GM19328 (cell line): ENCODE data around the gene CABP4.

ENCODE experiments used
- ATAC-seq: cut with Tn5 transposase; IDR thresholded peaks from one replicate; pipeline ENCODE4 v1.9.1; 2021; ENCODE audit warnings: mild to moderate bottlenecking, moderate library complexity; ENCODE audit not compliant: unreplicated experiment

Gene CABP4

DNA sequence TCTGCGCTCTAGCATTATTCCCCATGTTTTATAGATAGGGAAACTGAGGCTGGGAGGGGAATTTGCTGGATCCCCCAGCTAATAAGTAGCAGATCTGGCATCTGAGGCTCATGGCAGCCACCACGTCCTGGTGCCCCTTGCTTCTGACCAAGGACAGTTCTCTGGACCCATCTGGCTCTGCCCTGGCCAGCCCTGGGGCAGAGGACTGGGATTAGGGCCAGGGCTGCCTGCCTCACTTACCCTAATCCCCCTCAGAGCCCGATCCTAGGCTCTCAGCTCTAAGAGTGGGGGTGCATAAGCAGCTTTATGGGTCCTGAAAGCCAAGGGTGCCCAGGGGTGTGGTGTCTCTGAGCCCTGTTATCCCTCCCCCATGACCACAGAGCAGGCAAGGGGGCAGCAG is at the start of gene CABP4:
CABP4 (plus strand) TSS at position 301 of the 400 bp plus-strand sequence; CDS start at position 371, 70 bp downstream.
- no peak for ATAC-seq

DNA sequence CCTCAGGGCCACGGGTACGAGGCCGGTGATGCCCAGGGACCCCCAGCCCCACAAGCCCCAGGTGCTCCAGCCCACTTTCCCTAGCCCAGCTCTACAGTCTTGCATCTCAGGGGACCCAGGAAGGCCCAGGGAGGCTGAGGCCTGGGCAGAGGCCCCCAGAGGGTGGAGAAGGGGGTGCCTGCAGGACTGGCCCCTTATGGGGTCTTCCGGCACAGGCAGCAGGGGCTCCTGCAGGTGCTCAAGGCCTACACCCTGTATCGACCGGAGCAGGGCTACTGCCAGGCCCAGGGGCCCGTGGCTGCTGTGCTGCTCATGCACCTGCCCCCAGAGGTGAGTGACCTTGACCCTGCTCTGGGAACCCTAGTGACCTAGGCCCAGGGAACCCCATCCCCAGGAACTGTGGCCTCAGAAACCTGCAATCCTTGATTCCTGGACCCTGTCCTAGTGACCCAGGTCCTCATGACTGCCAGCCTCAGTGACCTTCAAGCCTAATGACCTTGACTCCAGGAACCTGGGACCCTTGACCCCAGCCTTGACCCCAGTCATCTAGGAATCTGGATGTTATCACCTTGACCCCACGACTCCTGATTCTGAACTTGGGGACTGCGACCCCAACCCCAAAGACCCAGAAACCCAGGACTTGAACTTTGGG is 49.3 kb upstream of the CABP4 start:
- no peak for ATAC-seq

DNA sequence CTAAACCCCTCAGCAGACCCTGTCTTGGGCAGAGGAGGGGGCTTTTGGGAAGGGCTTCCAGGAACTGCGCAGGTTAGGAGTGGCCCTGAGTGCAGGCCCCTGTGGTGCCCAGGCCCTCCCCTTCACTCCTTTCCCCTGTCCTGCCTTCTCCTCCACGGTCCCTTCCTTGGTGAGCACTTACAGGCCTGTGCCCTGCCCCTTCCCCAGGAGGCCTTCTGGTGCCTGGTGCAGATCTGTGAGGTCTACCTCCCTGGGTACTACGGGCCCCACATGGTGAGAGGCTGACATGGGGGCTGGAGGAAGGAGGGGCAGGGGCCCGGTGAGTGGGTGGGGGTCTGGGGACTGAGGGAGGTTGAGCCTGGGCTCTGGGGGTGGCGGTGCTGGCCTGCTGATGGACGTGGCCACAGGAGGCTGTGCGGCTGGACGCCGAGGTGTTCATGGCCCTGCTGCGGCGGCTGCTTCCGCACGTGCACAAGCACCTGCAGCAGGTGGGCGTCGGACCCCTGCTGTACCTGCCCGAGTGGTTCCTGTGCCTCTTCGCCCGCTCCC is 48.7 kb upstream of the CABP4 start:
- ATAC-seq: no peak

DNA sequence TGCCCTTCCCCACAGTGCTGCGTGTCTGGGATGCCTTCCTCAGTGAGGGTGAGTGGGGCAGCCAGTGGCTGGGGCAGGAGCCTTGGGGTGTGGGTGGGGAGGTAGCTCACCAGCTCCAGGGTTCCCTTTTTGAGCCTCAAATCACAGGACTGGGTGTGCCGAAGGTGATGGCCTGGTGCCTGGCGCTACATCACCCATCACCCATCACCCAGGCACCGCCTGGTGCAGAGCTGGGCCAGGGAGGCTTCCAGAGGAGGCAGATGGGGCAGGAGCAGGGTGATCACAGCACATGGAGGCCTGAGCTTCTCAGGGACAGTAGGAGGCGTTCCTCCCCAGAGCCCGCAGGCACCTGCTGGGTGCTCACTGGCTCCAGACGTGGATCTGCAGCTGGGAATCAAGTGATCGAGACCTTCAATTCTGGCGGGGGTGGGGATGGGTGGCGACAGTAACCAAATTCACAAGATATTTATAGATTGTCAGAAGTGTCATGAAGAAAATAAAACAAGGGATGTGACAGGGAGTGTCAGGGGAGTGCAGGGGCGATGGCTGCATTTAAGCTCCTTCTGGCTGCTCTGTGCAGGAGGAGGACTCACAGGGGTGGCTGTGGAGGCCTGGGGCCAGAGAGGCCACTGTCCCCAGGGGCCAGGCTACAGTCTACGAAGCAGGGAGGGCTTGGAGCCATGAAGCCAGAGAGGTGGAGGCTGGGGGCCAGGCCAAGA is 48.0 kb upstream of the CABP4 start:
- ATAC-seq: no peak

DNA sequence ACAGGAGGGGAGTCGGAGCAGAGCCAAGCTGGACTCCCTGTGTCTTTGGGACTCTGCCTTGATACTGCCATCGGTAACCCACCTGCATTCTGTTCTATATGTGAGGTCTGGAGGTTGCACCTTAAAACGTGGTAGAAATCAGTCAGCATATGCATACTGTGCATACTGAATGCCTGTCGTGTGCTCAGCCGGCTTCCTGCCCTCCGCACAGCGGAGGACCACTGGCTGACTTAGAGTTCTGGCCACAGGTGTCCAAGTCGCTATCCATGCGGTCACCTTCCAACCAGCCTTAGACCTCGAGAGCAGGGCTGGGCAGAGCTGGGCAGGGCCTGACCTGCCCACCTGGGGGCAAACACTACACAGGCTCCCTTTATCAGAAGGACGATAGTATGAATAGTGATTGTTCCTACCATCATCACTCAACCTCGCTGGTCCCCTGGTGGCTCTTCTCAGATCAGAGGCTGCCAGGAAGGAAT is 47.4 kb upstream of the CABP4 start:
- ATAC-seq: no peak

DNA sequence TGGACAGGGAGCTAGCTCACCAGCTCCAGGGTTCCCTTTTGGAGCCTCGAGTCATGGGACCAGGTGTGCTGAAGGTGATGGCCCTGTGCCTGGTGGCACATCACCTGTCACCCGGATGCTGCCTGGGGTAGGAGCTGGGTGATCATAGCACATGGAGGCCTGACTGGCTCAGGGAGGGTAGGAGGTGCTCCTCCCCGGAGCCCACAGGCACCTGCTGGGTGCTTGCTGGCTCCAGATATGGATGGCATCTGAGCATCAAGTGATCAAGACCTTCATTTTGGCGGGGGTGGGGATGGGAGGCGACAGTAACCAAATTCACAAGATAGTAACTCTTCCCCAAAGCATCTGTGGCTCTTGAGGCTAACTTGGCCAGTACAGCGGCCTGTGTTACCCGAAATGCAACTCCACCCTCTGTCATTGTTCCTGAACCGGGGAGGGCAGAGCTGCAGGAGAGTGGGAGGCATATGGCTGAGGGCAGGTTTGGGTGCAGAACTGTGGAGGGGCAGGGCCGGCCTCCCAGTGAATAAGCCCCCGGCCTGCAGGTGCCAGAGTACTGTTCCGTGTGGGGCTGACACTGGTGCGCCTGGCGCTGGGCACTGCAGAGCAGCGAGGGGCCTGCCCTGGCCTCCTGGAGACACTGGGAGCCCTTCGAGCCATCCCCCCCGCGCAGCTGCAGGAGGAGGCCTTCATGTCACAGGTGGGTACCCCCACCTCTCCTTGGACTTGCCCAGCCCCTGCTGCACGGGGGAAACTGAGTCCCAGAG is 46.5 kb upstream of the CABP4 start:
- ATAC-seq: no peak

DNA sequence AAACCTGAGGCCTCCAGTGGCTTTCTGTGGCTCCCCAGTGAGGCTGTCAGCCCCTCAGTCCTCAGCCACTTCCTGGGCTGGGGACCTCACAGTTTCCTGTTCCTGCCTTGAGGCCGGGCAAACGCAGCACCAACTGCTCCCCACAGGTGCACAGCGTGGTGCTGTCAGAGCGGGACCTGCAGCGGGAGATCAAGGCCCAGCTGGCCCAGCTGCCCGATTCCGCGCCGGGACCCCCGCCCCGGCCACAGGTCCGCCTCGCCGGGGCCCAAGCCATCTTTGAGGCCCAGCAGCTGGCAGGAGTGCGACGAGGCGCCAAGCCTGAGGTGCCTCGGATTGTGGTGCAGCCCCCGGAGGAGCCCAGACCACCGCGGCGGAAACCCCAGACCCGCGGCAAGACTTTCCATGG is 45.9 kb upstream of the CABP4 start:
- no peak for ATAC-seq

DNA sequence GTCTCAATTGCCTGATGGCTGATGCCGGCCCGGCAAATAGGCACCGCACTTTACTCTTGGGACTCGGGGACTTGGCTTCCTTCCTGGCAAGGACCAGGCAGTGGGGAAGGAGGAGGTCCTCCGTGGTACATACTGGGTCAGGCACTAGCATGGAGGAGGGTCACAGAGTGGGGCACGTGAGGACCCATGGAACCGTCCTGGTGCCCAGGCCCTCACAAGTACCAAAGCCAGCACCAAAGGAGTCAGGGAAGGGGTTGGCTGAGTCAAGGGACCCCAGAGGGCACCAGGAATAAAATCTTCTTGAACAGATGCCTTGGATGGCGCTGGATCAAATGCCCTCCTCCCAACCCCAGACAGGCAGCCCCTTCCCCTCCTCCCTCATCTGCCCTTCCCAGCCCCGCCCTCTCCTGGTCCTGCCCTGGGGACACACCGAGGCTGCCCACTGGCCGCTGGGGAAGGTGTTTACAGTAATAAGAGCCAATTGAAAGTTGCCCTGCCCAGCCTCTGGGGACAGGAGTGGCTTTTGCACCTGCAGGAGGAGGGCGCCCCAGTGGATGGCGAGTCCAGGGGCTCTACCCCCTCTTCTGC is 45.3 kb upstream of the CABP4 start:
- no peak for ATAC-seq

DNA sequence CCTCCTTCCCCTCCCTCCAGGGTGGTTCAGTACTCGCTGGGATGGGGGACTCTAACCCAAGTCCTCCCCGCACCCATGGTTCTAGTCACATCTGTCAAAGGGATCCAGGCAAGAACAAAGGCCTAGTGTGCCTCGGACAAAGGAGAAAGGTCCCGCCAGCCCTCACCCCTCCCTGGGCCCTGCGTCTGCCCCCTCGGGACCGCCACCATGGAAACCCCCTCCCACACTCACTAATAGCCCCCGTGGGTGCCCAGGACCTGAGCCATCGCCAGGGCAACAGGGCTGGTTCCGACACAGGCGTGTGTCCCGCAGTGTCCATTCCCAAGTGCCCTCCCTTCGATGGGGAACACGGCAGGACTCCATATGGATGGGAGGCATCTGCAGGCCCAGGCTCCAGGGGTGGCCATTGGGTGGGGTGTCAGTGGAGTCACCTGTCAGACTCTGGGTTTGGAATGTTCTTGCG is 44.8 kb upstream of the CABP4 start:
- ATAC-seq: no peak

DNA sequence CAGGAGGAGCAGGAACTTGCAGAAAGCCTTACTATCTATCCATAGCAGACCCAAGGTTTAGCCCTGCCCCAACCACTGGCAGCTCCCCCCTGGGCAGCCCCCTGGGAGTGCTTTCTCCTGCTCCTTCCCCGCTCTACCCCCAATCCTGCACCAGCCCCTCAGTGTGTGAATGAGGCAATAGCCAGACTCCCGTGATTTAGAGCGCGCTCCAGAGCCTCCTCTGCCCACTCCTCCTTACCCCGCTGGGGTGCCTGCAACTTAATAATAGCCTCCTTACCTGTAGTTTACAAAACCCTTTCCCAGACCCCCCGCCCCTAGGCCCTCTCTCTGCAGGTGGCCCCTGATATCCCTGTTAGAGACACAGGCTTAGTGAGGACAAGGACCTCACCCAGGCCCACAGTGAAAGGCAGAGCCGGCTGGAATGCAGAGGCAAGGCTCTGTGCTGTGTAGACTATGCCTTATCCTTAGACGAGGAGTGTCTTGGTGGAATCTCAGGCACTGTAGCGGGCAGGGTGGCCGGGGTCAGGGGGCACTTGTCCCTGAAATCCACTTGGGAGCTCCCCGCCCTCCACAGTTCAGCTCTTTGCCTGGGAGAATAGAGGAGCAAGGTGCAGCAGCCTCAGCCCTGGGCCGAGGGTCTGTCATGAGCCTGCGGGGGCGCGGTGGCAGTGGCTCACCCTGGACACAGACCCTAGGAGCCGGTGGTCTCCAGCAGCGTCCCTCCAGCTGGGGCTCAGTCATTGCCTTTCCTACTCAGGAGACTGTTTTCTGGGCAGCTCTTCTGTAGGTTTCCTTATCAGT is 44.0 kb upstream of the CABP4 start:
- no peak for ATAC-seq

DNA sequence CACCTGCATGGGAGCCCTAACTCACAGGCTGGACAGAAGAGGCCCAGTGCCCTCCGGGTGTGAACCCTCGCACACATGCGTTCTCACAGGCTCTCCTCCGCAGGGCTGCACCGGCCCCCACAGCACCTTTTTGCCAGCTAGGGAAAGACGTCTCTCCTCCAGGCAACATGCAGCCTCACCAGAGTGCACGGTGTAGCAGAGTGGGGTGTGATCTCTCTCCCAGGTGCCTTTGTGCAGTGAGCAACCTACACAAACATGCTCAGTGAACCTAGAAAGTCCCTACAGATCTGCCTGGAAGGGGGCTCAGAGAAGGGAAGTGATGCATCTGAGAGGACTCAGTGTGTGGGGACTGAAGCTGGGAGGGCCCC is 43.4 kb upstream of the CABP4 start:
- ATAC-seq: no peak

DNA sequence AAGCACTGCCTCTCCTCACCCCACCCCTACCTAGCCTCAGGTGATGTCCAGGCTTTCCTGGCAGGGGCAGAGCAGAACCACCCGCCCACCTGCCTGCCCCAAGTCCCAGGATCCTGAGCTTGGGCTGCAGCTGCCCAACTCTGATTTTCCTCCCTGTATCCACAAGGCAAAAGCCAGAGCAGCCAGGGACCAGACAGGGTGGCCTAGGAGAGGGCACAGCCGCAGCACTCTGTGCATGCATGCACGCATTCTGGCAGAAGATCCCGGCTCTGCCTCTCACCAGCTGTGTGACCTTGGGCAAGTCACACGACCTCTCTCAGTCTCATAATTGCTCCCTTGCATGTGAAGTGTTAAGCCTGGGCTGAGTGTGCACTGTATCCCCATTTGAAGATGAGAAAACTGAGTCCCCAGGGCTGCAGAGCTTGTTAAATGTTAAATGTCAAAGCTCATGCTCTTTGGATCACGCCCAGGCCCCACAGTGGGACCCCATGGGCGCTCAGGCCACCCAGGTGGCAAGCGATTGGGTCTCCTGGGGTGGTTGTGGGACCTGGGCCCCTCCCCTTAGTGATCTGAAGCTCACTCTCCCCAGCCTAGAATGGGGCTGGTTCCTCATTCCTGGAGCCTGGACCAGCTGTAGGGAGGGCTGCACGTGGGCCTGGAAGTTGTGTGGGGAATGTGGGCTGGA is 42.5 kb upstream of the CABP4 start:
- no peak for ATAC-seq

DNA sequence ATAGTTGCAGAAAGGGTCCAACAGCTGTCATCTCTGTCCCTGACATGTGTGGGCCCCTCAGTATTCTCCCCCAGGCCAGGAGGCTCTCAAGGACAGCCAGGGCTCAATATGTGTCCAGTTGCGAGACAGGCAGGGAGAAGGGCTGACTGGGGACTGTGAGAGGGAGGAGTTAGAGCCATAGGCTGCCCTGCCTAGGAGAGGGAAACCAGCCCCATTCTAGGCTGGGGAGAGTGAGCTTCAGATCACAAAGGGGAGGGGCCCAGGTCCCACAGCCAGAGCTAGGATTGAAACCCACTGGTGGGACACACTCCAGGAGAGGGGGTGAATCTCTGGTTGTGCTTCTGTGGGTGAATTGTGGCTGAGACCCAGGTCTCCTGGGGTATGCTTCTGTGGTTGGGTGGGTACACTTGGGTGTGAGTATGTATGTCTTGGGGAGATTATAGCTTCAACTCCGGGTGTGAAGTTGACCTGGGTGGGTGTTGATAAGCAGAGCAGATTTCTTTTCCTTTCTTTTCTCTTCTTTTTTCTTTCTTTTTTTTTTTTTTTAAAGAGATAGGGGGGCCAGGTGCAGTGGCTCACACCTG is 41.8 kb upstream of the CABP4 start:
- ATAC-seq: no peak

DNA sequence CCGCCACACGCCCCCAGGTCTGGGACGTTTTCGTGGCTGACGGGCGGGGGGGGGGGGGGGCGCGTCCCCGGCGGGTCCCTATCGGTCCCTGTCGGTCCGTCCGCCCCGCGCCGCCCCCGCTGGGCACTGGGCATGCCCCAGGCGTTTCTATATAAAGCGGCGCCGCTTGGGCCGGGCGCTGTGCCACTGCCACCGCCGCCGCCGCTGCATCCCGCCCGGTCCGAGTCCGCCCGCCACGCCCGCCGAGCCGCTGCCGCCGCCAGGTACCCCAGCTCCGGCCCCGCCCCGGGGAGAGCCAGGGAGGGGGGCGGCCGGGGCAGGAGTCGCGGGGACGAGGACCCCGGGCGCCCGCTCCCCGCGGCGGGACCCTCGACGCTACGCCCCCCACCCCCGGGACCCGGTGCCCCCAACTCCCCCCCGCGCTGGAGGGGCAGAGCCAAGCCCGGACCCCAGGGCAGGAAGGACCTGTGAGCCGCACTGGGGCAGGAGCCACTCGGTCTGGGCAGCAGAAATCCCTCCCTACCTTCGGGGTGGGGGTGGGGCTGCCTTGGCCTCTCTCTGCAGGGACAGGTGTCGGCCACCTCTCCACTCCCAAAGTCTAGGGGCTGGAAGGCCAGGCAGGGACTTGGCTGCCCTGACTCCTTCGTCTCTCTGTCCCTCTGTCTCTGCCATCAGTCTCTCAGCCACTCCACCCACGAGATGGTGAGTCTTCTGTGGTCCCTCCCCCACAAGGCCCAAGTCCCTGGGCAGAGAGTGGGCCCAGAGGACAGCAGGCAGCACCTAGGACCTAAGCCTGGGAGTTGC is 39.5 kb upstream of the CABP4 start, which contains the start of gene CARNS1:
CARNS1 (plus strand) TSS at position 178 of the 804 bp plus-strand sequence; CDS start at position 700, 522 bp downstream.
- ATAC-seq: no peak

DNA sequence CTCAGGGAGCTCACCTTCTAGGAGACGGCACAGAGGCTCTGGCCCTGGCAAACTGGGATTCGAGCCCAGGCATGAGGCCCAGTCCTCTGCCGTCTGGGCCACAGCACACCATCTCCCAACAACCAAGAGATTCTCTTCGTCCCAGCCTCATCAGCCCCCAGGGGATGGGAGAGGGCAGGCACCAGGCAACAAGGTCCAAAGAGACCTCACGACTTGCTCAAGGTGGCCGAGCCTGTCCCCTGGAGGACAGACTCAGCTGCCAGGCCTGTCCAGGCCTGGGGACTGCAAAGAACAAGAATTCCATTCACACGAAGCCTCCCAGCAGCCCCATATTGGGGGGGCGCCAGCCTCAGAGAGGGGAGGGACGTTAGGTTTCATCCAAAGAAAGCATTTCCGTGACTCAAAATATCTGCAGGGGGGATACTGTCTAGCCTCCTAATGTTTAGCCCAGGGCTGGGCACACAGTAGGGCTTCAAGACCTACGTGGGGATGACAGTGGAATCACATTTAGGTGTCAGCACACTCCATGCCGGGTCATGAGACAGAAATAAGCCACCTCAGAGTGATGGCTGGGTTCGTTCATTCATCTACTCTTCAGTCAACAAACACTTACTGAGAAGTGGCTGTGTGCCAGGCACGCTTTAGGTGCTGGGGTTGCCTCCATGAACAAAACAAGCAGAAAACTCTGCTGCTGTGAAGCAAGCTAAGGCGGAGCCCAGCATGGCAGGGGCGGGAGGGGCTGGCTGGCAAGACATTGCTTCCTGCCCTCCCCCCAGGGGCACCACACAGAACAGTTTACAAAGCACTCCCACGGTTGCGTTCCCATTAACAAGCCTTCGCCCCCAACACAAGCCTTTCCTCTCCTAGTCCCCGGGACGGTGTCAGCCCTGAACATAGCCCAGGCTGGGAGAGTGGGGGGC is 38.5 kb upstream of the CABP4 start:
- ATAC-seq: no peak

DNA sequence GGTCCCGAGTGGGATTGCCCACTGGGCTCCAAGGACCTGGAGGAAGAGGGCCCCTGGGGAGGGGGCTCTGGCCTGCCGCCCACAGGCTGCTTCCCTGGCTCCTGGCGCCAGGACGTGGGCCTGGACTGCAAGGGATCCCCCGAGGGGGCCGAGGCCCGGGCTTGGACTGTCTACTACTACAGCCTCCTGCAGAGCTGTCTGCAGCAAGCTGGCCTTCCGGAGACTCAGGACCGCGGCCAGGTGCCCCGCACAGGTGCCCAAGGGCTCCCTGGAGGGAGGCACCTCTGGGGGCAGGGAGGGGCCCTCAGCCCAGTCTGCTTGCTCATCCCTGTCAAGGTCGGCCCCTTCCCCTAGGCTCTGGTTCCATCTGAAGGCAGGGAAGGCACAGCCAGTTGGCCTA is 37.7 kb upstream of the CABP4 start:
- no peak for ATAC-seq
